Stomach (tissue), 9 donors: ENCODE results near the gene COL4A4. TPM values are rescaled to one million over a fixed set of nuclear protein-coding genes. Genes with fewer than 3 reads are reported as not detected.

Source experiments
- DNase-seq, 2 donors: peaks; one replicate each; pipeline versions ENCODE4 v3.0.0 to v3.0.0-alpha.2; 2013 to 2019
- H3K27ac ChIP-seq, 5 donors: fragments of 200-600 bp in 4 of 5; sonication (generic) in 4 of 5; one replicate each; pipeline ENCODE4 v1.5.1; 2013 to 2019; ENCODE audit warnings: mild to moderate bottlenecking in 1 of 5, moderate library complexity in 1 of 5
- H3K27me3 ChIP-seq, 3 donors: fragments of 200-600 bp; sonication (generic); one replicate each; pipeline ENCODE4 v1.5.1; 2017 to 2019; ENCODE audit warnings: mixed run types in 1 of 3
- H3K36me3 ChIP-seq, 4 donors: fragments of 200-600 bp; sonication (generic); 1 replicate in 3 of 4; 2 replicates in 1 of 4; pipeline ENCODE4 v1.5.1; 2016 to 2019
- H3K4me1 ChIP-seq, 4 donors: fragments of 200-600 bp; sonication (generic); one replicate each; pipeline ENCODE4 v1.5.1; 2016 to 2019
- H3K4me3 ChIP-seq, 4 donors: fragments of 200-600 bp; sonication (generic) in 3 of 4; one replicate each; pipeline ENCODE4 v1.5.1; 2016 to 2019; ENCODE audit warnings: mild to moderate bottlenecking in 1 of 4
- H3K9me3 ChIP-seq, 4 donors: fragments of 200-600 bp; sonication (generic); one replicate each; pipeline ENCODE4 v1.5.1; 2016 to 2019
- EP300 ChIP-seq: sonication (generic); formaldehyde crosslinking; IDR thresholded peaks from one replicate; pipeline ENCODE4 v1.6.1; 2017; ENCODE audit warnings: antibody characterized with exemption
- POLR2A ChIP-seq, 4 donors: fragments of 450-650 bp; IDR thresholded peaks; one replicate each; pipeline ENCODE4 v1.6.1; 2016; ENCODE audit warnings: antibody characterized with exemption in 4 of 4, control low read depth in 2 of 4, mild to moderate bottlenecking in 1 of 4, moderate library complexity in 1 of 4
- POLR2AphosphoS5 ChIP-seq, 3 donors: sonication (generic); formaldehyde crosslinking; IDR thresholded peaks; one replicate each; pipeline ENCODE4 v1.6.1; 2016; ENCODE audit warnings: antibody characterized with exemption in 3 of 3
- WGBS, 5 donors: extraction: QIAGEN DNeasy Blood & Tissue Kit in 3 of 5; methylation state at CpG; one replicate each; pipeline versions ENCODE4 v1.1.5 to v1.1.7; 2013 to 2018; 5-methylcytosine and 5-hydroxymethylcytosine counted together
- intact Hi-C: fragments of 100-400 bp; cut with DNase I; formaldehyde crosslinking; loops from one replicate; pipeline ENCODE4 v1.15.1; 2023; ENCODE audit warnings: low total_unique reads
- polyA plus RNA-seq, 3 donors: library from polyadenylated mRNA; stranded (reverse); fragments of 200-250 nt; gene quantifications; one replicate each; pipeline ENCODE4 v1.2.3, GENCODE V29; 2013
- total RNA-seq, 5 donors: library from RNA; depleted of rRNA; stranded (reverse); fragments of >200 nt; gene quantifications; one replicate each; pipeline versions ENCODE4 v1.1.0 to v1.2.3, GENCODE V29; 2014 to 2016
- TF ChIP-seq, protein P1 (sequence below), 7 experiments: fragments of 450-650 bp in 4 of 7; fragments of 200-600 bp in 3 of 7; sonication (generic) in 3 of 7; IDR thresholded peaks; one replicate each; pipeline ENCODE4 v1.5.1; 2016 to 2019; ENCODE audit warnings: antibody characterized with exemption in 7 of 7, control low read depth in 2 of 7, mild to moderate bottlenecking in 1 of 7
- donor health status: healthy with polysubstance abuse.
- donor health status: Bipolar disorder and iron deficiency.
- donor health status: healthy.

Gene COL4A4
- total and polyA plus RNA-seq, 8 donors, result 0.15 to 7.6 (median 0.55) TPM; not detected in 1

DNA sequence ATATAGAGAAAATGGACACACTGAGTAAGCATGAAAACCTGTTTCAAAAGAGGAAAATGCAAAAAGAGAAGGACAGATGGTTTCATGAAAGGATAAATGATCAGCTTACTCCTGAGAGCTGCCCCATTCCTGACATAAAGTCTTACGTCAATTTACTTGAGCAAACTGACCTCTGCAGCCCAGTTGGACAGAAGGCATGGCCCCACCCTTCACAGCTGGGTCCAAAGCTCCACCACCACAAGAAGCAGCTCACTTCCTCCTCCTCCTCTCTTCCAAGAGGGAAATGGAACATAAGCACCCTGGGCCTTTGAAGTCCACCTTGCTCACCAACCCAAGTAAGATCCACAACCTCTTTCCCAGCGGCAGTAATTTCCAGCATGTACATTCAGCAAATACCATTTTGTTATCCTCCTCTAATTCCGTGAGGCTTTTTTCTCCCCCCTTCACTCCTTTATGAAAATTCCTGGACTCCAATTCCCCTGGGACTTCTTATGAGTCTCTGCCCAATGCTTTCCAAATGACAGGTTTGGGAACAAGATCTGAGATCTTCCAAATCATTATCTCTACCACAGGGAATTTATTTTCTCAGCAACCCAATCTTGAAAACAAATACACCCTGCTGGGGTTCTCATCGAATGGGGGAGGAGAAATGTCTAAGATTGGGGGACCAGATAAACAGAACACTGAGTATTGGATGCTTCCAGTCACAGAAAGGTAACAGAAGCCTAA lies 10.1 kb downstream of the COL4A4 start:
- peaks cover 0 to 7% (median 0%) of the 10 kb centered on the region in 4 donors for H3K4me1 ChIP-seq
- DNase-seq, result peak; percentile 32 to 42
- no peak overlapping the region for H3K4me3 ChIP-seq
- H3K36me3 ChIP-seq, result no peaks in the 10 kb centered on the region
- H3K27ac ChIP-seq, result no peak overlapping the region
- no peaks in the 10 kb centered on the region for H3K9me3 ChIP-seq
- TF ChIP-seq, protein P1, sequence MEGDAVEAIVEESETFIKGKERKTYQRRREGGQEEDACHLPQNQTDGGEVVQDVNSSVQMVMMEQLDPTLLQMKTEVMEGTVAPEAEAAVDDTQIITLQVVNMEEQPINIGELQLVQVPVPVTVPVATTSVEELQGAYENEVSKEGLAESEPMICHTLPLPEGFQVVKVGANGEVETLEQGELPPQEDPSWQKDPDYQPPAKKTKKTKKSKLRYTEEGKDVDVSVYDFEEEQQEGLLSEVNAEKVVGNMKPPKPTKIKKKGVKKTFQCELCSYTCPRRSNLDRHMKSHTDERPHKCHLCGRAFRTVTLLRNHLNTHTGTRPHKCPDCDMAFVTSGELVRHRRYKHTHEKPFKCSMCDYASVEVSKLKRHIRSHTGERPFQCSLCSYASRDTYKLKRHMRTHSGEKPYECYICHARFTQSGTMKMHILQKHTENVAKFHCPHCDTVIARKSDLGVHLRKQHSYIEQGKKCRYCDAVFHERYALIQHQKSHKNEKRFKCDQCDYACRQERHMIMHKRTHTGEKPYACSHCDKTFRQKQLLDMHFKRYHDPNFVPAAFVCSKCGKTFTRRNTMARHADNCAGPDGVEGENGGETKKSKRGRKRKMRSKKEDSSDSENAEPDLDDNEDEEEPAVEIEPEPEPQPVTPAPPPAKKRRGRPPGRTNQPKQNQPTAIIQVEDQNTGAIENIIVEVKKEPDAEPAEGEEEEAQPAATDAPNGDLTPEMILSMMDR (IDR thresholded peaks at IDR 0.05), result no peak
- peak in 1 of 3 donors; percentile 9 for TF ChIP-seq POLR2AphosphoS5 (IDR thresholded peaks at IDR 0.05)
- intact Hi-C loops, result no loop called here
- H3K27me3 ChIP-seq, result no peaks in the 10 kb centered on the region
- WGBS, 5 donors, result 56 to 63% (median 61%) methylated on average over 4 of the region's 4 CpGs

DNA sequence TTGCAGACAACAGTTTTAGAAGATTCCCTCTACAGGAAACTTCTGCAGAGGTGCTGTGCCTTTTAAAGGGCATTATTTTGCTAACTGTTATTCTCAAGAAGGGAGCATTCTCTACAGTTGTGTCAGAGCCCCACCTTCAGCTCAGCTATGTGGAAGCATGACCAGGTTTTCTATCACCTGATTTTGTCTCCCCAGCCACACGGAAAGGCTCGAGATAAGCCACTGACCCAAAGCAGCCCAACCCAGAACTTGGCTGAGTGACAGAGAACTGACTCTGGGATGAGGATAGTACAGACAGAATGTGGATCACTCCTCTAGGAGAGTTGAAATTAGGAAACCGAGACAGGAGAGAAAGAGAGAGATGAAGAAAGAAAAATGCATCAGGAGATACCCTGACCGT lies 10.7 kb downstream of the COL4A4 start:
- WGBS, 5 donors, result 56 to 63% (median 57%) methylated on average over 4 of the region's 4 CpGs

DNA sequence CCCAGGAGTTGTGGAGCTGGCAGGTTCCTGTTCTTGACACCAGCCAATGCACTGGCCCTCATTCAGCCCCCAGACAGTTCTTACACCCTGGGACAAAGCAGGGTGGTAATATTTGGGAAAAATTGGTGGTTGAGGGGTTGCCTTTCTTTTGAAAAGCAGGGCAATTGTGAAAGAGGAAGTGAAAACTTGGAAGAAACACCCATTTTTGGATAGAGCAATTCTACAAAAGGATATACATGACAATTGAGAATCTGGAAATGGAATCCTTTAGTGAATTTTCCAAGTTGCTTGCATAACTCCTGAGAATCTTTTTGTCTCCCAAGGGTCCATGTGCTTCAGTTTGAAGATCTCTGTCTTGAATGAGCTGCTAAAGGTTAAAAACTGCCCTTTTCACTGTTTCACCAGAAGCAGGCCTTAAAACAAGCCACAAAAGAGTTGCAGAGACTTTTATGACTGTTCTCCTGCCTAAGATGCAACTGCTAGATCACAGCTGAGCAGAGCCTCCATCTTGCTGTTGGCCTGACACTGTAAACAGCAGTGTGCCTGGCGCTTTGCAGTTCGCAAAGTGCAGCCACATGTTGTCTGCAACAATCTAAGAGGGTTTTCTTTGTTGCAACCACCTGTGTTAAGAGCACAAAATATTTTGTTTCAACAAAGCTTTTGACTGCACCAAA lies 11.8 kb downstream of the COL4A4 start:
- WGBS, 5 donors, result 84 to 96% (median 95%) methylated on average over 2 of the region's 2 CpGs
- no peak for DNase-seq
- TF ChIP-seq, protein P1 (IDR thresholded peaks at IDR 0.05), result no peak
- TF ChIP-seq POLR2AphosphoS5 (IDR thresholded peaks at IDR 0.05) (no peak), POLR2A (IDR thresholded peaks at IDR 0.05) (no peak), EP300 (no peak)
- no peaks in the 10 kb centered on the region for H3K36me3 ChIP-seq
- H3K27me3 ChIP-seq, result no peaks in the 10 kb centered on the region
- intact Hi-C loops, result no loop called here
- H3K4me3 ChIP-seq, result no peak overlapping the region
- H3K4me1 ChIP-seq, result peaks cover 0 to 7% (median 0%) of the 10 kb centered on the region in 4 donors
- no peak overlapping the region for H3K27ac ChIP-seq
- H3K9me3 ChIP-seq, result peaks cover 0 to 6% (median 4%) of the 10 kb centered on the region in 4 donors

More for the DNA sequence above, 10.7 kb downstream of the COL4A4 start:
- peaks cover 0 to 7% (median 0%) of the 10 kb centered on the region in 4 donors for H3K4me1 ChIP-seq
- peak in 1 of 2 donors; percentile 15 for DNase-seq
- peaks cover 0 to under 1% (median under 1%) of the 10 kb centered on the region in 4 donors for H3K9me3 ChIP-seq
- intact Hi-C loops, result no loop called here
- peak overlapping the region in 1 of 5 donors; percentile 18 for H3K27ac ChIP-seq
- TF ChIP-seq POLR2AphosphoS5 (IDR thresholded peaks at IDR 0.05) (no peak), EP300 (no peak)
- H3K27me3 ChIP-seq, result no peaks in the 10 kb centered on the region
- no peak overlapping the region for H3K4me3 ChIP-seq
- H3K36me3 ChIP-seq, result no peaks in the 10 kb centered on the region

DNA sequence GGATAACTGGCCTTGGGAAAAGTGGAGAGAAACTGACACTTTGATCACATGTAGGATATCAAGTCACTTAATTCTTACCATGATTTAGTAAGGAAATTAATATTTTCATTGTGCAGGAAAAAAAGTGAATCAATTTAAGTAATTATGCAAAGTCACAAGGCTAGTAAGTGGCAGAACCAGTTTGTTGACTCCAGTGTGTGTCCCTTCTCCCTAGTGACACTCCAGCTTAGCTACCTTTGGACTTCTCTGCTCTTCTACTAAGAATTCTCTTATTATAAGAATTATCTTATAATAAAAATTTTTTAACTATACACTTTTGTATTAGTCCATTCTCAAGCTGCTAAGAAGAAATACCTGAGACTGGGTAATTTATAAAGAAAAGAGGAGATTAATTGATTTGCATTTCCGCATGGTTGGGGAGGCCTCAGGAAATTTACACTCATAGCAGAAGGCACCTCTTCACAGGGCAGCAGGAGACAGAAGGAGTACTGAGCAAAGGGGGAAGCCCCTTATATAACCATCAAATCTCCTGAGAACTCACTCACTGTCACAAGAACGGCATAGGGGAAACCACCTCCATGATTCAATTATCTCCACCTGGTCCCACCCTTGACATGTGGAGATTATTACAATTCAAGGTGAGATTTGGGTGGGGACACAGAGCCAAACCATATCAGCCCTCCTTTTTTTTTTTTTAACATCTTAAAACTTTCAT lies 13.6 kb downstream of the COL4A4 start:
- H3K27me3 ChIP-seq, result no peaks in the 10 kb centered on the region
- peaks cover 0 to 6% (median 4%) of the 10 kb centered on the region in 4 donors for H3K9me3 ChIP-seq
- DNase-seq, result peak in 1 of 2 donors; percentile 46
- whole genome bisulfite sequencing, 5 donors, result 70 to 78% (median 77%) methylated on average over 2 of the region's 2 CpGs
- no peaks in the 10 kb centered on the region for H3K36me3 ChIP-seq
- H3K27ac ChIP-seq, result no peak overlapping the region
- TF ChIP-seq POLR2AphosphoS5 (IDR thresholded peaks at IDR 0.05) (no peak), EP300 (no peak)
- TF ChIP-seq, protein P1 (IDR thresholded peaks at IDR 0.05), result no peak
- no peak overlapping the region for H3K4me3 ChIP-seq
- peaks cover 0 to 7% (median 0%) of the 10 kb centered on the region in 4 donors for H3K4me1 ChIP-seq
- intact Hi-C loops, result no loop called here
